Right lobe of liver (tissue), 4 donors: ENCODE data around the gene GOLGA3.

Source experiments
- POLR2A ChIP-seq: fragments of 450-650 bp; IDR thresholded peaks from one replicate; pipeline ENCODE4 v1.6.1; 2017; ENCODE audit warnings: antibody characterized with exemption, mild to moderate bottlenecking
- TF ChIP-seq, protein P1 (sequence below), 4 donors: fragments of 200-600 bp in 3 of 4; fragments of 450-650 bp in 1 of 4; IDR thresholded peaks; one replicate each; pipeline versions ENCODE4 v1.5.1 to v1.8.0; 2016 to 2022; ENCODE audit warnings: antibody characterized with exemption in 4 of 4, mild to moderate bottlenecking in 2 of 4
- donor health status: DM: no; HTN: no; CAD: no.
- donor health status: DM: no; HTN: no; CAD: no.
- donor health status: DM: no; HTN: yes; CAD: no.

DNA sequence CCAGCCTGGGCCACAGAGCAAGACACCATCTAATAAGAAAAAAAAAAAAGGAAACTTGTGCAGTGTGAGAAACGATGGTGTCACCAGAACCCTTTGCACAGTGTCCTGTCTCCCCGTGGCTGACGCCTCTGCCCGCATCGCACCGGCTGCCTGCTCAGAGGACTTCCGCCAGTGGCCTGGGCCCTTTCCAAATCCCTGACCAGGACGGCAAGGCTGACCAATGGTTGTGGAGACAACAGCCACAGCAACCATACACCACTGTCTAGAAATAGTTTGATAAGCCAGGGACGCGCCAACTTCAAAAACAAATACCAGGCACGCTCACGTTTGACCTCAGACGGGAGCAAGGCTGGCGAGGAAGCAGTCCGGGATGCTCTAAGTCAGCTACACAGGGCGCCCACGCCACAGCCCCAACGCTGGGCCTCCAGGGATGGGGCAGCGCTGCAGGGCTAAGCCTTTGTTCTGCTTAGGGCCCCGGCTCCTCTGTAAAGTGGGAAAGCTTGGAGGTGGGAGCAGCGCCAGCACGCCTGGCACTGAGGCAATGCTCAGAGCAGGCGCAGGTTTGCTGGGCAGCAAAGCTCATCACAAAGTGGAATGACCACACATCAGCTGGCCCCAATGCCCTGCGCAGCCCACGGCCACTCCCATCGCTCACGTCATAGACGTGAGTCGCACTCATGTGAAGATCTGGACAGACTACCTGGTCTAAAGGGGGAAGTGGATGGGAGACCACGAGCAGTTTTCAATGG is 105.5 kb downstream of the GOLGA3 start:
- TF ChIP-seq, protein P1, sequence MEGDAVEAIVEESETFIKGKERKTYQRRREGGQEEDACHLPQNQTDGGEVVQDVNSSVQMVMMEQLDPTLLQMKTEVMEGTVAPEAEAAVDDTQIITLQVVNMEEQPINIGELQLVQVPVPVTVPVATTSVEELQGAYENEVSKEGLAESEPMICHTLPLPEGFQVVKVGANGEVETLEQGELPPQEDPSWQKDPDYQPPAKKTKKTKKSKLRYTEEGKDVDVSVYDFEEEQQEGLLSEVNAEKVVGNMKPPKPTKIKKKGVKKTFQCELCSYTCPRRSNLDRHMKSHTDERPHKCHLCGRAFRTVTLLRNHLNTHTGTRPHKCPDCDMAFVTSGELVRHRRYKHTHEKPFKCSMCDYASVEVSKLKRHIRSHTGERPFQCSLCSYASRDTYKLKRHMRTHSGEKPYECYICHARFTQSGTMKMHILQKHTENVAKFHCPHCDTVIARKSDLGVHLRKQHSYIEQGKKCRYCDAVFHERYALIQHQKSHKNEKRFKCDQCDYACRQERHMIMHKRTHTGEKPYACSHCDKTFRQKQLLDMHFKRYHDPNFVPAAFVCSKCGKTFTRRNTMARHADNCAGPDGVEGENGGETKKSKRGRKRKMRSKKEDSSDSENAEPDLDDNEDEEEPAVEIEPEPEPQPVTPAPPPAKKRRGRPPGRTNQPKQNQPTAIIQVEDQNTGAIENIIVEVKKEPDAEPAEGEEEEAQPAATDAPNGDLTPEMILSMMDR (IDR thresholded peaks at IDR 0.05), result no peak
- TF ChIP-seq POLR2A, result no peak
